GM19372 (cell line): ENCODE results near the gene SMC1B.
"Not testable (repeated sequence)": the region's sequence is repeated elsewhere in the genome, so short reads cannot be mapped to it uniquely, and the experiment has no call there.

Source experiments
- ATAC-seq: cut with Tn5 transposase; IDR thresholded peaks from one replicate; pipeline ENCODE4 v1.9.1; 2021; ENCODE audit warnings: mild to moderate bottlenecking, low read depth, moderate library complexity; ENCODE audit not compliant: unreplicated experiment

The SMC1B gene

DNA sequence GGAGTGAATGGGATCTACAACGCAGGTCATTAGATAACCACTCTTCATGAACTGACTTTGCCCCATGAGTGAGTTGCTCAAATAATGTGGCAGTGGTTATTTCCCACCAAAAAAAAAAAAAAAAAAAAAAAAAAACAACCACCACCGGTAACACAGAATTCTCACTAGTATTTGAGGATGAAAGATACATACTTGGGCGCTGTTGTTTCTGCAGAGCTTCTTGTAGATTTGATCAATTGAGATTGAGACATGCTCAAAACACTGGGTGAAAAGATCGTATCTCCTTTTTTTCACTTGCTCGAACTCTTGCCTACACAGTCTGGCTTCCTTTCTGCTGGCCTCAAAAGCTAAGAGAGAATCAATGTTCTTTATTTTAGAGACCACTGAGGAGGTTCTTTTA is 59.6 kb downstream of the SMC1B start:
- no peak for ATAC-seq

DNA sequence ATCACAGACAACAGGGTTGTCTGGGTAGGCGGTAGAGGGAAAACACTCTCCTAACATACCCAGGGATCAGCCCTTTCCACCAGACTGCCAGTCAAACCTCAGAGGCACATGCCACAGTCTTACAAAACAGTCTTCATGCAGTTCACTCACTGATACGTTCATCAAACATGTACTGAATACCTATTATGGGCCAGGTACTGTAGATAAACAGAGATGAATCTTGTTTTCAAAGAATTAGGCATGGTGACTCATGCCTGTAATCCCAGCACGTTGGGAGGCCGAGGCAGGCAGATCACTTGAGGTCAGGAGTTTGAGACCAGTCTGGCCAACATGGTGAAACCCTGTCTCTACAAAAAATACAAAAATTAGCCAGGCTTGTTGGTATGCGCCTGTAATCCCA is 60.6 kb downstream of the SMC1B start:
- not testable (repeated sequence) for ATAC-seq

GRCh38 chr22:45351956-45352355 is 61.4 kb downstream of the SMC1B start:
- no peak for ATAC-seq

GRCh38 chr22:45349916-45350315 is 63.5 kb downstream of the SMC1B start:
- ATAC-seq = no peak

- ATAC-seq = no peak
These were observed 69.1 kb downstream of the SMC1B start for GRCh38 chr22:45344334-45344733.

DNA sequence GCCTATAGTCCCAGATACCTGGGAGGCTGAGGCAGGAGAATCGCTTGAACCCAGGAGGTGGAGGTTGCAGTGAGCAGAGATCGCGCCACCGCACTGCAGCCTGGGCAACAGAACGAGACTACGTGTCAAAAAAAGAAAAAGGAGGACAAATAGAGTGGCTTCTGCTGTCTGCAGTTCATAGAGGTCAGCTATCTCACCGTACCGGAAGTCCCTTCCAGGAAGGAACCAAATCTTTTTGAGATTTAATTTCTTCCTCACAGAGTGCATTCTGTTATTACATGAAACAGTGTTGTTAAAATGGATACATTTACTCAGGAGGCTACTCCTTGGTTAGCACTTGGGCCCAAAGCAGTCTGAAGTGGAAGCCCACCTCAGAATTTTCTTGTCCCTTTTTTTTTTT is 70.3 kb downstream of the SMC1B start:
- ATAC-seq = no peak

DNA sequence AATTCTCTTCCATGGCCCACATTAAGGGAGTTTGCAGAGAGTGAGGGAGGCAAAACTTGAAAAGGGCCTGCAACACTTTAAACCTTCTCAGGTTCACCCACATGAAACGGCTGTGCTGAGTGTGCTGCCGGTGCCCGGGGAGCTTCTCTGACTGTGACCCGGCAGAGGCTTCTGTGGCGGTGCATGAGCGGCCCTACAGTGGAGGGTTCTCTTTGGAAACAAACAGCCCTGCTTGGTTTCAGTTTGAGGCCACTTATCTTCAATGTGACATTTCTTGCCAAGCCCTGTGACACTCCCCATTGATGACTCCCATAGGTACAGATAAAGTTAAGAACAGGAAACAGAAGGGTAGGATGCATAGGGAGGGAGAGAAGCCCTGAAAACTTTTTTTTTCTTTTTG is 71.9 kb downstream of the SMC1B start:
- no peak for ATAC-seq

DNA sequence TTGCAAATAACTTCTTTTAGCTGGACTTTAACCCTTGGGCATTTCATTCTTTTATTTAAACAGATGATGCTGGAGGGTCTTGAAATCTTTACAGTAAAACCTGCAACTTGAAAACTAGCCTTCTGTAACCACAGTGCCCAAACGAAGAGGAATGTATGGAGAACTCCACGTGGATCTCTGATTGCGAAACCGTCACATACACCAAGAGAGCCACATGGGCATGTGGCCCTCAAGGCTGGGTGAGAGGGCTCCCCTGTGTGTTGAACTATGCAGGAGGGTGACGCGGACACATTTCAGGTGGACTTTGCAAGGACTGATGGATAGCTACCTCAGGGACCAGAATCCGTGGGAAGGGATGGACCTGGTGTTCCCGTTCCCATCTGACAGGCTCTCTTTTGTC is 73.1 kb downstream of the SMC1B start:
- ATAC-seq = no peak

- no peak for ATAC-seq
These were observed 74.6 kb downstream of the SMC1B start for GRCh38 chr22:45338795-45339194.

GRCh38 chr22:45337536-45337935 is 75.9 kb downstream of the SMC1B start:
- no peak for ATAC-seq

GRCh38 chr22:45336971-45337431 is 76.4 kb downstream of the SMC1B start:
- no peak for ATAC-seq

DNA sequence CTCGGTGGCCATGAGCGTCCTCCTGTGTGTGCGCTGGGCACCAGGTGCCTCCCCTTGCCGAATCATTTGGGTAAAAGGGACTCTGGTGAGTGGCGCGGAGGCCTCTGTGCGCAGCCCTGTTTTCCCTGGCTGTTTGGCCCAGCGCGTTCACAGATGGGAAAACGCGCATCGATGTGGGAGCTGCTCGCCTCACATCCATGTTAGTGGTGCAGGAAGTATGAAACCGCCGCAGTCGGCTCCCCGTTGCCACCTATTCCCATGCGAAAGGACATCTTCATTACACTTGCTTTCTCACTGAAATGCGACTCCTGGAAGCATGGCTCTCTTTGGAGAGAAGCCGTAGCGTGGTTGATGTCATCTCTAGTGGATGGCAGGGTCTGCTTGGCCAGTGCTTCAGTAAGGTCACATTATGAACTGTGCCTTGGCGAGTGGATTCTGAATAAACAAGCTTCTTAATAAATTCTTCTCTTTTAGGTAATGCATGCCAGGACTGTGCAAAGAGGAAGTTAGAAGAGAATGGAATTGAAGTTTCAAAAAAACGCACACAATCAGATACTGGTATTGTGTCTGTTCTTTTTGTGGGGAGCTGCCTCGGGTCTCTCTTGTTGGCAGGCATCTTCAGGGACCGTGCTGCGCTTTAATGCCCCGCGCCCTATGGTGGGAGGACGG is 77.4 kb downstream of the SMC1B start:
- ATAC-seq = no peak

DNA sequence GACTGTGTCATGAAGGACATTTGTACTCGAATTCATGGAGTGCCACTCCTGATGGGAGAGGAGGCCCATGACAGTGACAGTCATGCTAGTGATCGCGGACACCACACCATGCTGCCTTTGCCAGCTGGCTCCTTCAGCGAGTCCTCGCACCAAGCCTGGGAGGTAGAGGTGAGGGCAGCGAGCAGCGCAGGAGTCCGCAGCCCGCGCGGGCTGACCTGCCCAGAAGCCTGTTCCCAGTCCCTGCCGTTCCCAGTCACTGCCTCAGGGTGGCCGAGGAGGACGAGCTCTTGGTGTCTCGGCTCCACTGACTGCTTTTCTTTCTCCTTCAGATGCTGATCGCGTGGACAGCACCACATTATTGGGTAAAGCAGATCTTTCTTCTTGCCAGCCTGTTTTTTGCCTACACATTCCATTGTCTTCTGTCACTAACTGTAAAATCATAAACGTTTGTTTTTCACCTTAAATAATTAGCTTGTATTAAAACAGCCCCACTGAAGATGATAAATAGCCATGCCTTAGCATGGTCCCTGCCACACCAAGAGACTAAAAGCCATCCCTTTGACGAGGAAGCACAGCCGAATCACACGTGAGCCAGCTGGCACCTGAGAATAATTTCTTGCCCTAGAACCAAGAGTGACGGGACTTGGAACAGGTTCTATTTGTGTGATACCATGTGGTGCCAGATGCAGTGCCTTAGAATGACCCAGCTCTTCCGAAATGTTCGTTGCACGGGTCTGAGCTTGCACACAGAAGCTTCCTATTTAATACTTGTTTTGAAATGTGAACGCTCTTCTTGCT is 78.2 kb downstream of the SMC1B start:
- ATAC-seq = no peak

DNA sequence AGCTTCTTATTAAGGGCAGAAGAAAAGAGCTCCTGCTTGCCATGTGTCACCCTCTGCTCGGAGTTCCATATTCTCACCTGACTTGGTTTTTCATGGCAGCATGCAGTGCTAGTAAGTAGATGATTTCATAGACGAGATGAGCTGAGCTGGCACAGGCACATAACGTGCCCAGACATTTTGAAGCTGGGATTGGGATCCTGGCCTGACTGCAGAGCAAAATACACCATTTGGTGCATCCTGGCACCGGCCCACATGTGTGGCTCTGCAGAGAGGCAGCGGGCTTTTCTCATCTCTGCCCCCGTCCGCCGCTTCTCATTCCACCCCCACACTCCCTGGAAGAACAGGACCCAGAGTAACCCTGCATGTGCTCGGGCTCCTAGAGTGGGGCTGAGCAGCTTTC is 78.9 kb downstream of the SMC1B start:
- no peak for ATAC-seq

DNA sequence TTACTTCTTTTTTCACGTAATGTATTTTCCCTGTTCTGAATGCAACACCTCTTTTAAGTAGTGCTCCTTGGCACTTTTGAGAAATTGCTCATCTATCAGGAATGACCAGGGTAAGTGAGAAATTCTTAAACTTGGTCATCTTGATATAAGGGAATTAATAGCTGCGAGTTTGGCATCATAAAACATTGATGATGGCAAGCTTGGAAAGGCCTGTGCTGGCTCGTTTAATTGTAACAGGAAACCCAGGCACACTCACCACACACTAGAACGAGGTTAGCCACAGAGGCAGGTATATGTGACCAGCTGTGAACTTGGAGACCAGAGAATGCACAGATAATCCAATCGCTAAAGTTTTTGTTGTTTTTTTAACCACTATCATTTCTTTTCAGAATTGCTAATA is 79.3 kb downstream of the SMC1B start:
- no peak for ATAC-seq

- ATAC-seq = no peak
These were observed 81.4 kb downstream of the SMC1B start for GRCh38 chr22:45332001-45332400.

- no peak for ATAC-seq
These were observed 81.9 kb downstream of the SMC1B start for GRCh38 chr22:45331486-45331885.

DNA sequence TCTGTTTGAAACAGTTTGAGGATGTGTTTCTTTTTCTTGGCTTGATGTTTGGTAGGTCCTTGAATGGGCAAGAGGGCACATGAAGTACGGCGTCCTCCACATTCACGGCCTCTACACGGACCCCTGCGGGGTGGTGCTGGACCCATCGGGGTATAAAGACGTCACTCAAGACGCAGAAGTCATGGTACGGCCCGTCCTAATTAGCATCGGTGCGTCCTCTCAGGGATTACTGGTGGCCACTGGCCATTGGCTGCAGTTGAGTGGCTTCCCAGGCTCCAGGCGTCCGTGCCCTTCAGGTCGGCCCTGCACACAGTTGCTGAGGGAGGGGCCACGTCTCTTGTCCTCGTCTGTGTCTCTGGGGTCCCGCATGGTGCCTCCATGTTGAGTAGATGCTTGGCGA is 82.9 kb downstream of the SMC1B start:
- ATAC-seq = no peak

- no peak for ATAC-seq
These were observed 83.9 kb downstream of the SMC1B start for GRCh38 chr22:45329530-45329936.

DNA sequence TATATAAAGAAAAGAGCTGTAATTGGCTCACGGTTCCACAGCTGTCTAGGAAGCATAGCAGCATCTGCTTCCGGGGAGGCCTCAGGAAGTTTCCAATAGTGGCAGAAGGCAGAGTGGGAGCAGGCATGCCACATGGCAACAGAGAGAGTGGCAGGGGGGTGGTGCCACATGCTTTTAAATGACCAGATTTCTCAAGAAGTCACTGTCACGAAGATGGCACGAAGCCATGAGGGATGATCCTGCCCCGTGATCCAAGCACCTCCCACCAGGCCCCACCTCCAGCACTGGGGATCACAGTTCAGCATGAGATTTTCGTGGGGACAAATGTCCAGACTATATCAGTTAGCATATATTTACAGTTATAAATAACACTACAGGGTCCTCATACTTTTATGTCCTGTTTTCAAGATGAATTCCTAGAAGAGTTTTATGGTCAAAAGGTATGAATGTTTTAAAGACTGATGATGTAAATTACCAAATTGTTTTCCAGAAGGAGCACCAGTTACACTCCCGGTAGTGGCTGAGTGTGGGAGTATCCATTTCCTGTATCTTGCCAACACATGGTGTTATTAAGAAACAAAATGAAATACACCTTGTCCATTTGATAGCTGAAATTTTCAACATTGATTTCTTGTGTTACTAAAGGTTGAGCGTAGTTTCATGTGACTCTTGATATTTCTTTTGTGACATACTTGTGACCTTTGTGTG is 84.4 kb downstream of the SMC1B start:
- ATAC-seq = no peak

DNA sequence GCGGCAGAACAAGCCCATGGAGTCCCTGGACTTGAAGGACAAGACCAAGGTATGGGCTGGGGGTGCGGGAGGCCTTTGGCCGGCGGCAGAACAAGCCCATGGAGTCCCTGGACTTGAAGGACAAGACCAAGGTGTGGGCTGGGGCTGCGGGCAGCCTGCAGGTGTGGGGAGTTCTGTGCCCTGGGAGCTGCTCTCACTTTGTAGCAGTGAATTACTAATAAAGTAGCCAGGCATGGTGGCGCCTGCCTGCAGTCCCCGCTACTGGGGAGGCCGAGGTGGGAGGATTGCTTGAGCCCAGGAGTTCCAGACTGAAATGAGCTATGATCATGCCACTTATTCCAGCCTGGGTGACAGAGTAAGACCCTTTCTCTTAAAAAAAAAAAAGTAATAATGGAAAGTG is 85.1 kb downstream of the SMC1B start:
- not testable (repeated sequence) for ATAC-seq
